ENCODE results near the gene EFCAB5. TPM values are rescaled to one million over a fixed set of nuclear protein-coding genes. Genes with fewer than 3 reads are reported as not detected.
A peak's percentile ranks its signal among the peaks of the same experiment; 100 is the strongest.
"Not testable (repeated sequence)": the region's sequence is repeated elsewhere in the genome, so short reads cannot be mapped to it uniquely, and the experiment has no call there.

Gene EFCAB5
- total RNA-seq, 1 donor from 2014 or later, result 0.71 TPM

DNA sequence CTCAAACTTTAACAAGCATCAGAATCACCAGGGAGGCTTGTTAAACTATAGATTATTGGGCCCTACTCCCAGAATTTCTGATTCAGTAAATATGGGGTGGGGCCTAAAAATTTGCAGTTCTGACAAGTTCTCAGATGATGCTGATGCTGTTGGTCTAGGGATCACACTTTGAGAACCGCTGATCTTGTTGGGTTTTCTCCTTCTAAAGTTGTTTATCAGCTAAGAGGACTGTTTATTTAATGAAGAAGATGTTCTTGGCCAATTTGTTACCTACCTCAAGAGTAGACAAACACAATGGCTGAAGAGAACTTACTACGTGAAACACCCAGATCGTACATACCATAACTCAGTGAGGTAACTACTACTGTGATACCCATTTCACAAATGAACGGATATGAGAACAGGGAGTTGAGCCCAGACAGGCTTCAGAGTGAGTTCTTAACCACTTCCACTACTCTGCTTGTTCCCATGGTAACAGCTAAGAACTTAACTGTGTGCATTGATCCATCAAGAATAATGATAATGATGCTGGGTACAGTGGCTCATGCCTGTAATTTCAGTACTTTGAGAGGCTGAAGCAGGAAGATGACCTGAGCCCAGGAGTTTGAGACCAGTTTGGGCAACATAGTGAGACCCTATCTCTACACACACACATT lies 89.9 kb downstream of the EFCAB5 start:
- H3K79me2 ChIP-seq (ENCODE audit: low read depth), result no peaks in the 10 kb centered on the region
- H3F3A ChIP-seq (ENCODE audit: low read depth), result no peaks in the 10 kb centered on the region
- H3K27ac ChIP-seq, result no peak overlapping the region
- no peaks in the 10 kb centered on the region for H3K36me3 Mint-ChIP-seq
- H3K4me2 ChIP-seq, result no peak overlapping the region
- H3K9me3 Mint-ChIP-seq, result peaks cover 2% of the 10 kb centered on the region
- H3K9me3 ChIP-seq (ENCODE audit: low read depth), result no peaks in the 10 kb centered on the region
- H3K27me3 Mint-ChIP-seq (ENCODE audit: insufficient read depth, low read depth), result no peaks in the 10 kb centered on the region
- H3K4me3 Mint-ChIP-seq, result no peak overlapping the region
- DNase-seq (ENCODE audit: low spot score), result no peak
- TF ChIP-seq EZH2phosphoT487 (IDR thresholded peaks at IDR 0.05) (no peak), EZH2 (IDR thresholded peaks at IDR 0.05) (no peak)
- TF ChIP-seq, protein P1, sequence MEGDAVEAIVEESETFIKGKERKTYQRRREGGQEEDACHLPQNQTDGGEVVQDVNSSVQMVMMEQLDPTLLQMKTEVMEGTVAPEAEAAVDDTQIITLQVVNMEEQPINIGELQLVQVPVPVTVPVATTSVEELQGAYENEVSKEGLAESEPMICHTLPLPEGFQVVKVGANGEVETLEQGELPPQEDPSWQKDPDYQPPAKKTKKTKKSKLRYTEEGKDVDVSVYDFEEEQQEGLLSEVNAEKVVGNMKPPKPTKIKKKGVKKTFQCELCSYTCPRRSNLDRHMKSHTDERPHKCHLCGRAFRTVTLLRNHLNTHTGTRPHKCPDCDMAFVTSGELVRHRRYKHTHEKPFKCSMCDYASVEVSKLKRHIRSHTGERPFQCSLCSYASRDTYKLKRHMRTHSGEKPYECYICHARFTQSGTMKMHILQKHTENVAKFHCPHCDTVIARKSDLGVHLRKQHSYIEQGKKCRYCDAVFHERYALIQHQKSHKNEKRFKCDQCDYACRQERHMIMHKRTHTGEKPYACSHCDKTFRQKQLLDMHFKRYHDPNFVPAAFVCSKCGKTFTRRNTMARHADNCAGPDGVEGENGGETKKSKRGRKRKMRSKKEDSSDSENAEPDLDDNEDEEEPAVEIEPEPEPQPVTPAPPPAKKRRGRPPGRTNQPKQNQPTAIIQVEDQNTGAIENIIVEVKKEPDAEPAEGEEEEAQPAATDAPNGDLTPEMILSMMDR (IDR thresholded peaks at IDR 0.05), result no peak
- no peak overlapping the region for H3K4me3 ChIP-seq
- peaks cover 2% of the 10 kb centered on the region for H3K4me1 Mint-ChIP-seq
- no peaks in the 10 kb centered on the region for H3K27me3 ChIP-seq
- no peak overlapping the region for H3K9ac ChIP-seq
- no peaks in the 10 kb centered on the region for H3K36me3 ChIP-seq
- no peaks in the 10 kb centered on the region for H4K20me1 ChIP-seq (ENCODE audit: low read depth)
- H3K4me1 ChIP-seq, result no peaks in the 10 kb centered on the region
- no peak overlapping the region for H2AFZ ChIP-seq (replicated peaks)
- H3K27ac Mint-ChIP-seq, result no peak overlapping the region

DNA sequence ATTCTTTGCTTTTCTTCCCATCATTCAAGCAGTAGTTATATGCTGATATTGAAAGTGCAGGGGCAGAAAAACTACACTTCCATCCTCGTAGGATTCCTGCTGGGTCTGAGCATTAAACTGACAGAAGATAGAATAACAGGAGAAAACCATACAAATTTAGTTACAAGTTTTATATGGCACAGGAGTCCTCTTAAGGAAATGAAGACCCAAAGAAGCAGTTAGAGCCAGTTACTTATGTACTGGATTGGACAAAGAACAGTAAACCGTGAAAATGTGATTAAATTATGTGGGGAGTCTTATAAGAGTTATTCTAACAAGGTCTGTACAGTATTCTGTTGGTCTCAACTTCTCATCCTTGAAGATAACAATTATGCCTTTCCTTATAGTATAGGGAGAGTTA lies 93.9 kb downstream of the EFCAB5 start:
- no peaks in the 10 kb centered on the region for H3K27me3 Mint-ChIP-seq (ENCODE audit: insufficient read depth, low read depth)
- no peaks in the 10 kb centered on the region for H3K36me3 Mint-ChIP-seq
- no peaks in the 10 kb centered on the region for H4K20me1 ChIP-seq (ENCODE audit: low read depth)
- no peak overlapping the region for H3K4me3 Mint-ChIP-seq
- H3F3A ChIP-seq (ENCODE audit: low read depth), result no peaks in the 10 kb centered on the region
- no peaks in the 10 kb centered on the region for H3K79me2 ChIP-seq (ENCODE audit: low read depth)
- H3K27ac ChIP-seq, result no peak overlapping the region
- peaks cover 2% of the 10 kb centered on the region for H3K4me1 Mint-ChIP-seq
- H3K4me2 ChIP-seq, result no peak overlapping the region
- H3K27me3 ChIP-seq, result no peaks in the 10 kb centered on the region
- H3K9me3 Mint-ChIP-seq, result no peaks in the 10 kb centered on the region
- no peak overlapping the region for H3K9ac ChIP-seq
- no peaks in the 10 kb centered on the region for H3K9me3 ChIP-seq (ENCODE audit: low read depth)
- H3K27ac Mint-ChIP-seq, result no peak overlapping the region
- no peak overlapping the region for H2AFZ ChIP-seq (replicated peaks)
- H3K4me3 ChIP-seq, result no peak overlapping the region
- no peaks in the 10 kb centered on the region for H3K4me1 ChIP-seq
- TF ChIP-seq EZH2 (IDR thresholded peaks at IDR 0.05) (no peak), EZH2phosphoT487 (IDR thresholded peaks at IDR 0.05) (no peak)
- TF ChIP-seq, protein P1 (IDR thresholded peaks at IDR 0.05), result no peak
- H3K36me3 ChIP-seq, result no peaks in the 10 kb centered on the region
- no peak for DNase-seq (ENCODE audit: low spot score)

DNA sequence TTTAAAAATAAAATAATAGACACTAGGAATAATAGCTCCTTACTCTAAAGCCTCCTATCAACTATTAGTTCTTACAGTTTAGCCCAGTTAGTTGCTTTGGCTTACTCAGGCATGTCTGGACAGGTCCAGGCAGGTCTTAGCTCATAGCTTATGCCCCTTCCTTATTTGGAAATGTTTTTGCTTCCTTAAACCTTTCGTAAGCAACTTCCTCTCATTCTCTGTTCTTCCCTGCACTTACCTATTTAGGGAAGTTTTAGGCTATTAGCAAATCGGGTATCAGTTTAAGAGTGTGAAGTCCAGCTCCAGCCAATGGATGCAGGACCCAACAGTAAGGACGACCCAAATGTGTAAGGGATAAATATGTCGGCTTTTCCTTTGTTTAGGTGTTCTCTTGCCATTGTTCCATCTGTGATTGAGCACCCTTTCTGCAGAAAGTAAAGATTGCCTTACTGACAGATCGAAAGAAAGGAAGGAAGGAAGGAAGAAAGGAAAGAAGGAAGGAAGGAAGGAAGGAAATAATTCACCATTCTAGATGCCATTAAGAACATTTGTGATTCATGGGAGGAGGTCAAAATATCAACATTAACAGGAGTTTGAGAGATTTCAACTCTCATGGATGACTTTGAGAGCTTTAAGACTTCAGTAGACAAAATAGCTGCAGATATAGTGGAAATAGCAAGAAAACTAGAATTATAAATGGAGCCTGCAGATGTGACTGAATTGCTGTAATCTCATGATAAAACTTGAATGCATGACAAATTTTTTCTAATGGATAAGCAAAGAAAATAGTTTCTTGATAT lies 99.5 kb downstream of the EFCAB5 start:
- not testable (repeated sequence) for H3K36me3 ChIP-seq; H3K9me3 Mint-ChIP-seq; H3K27me3 Mint-ChIP-seq (ENCODE audit: insufficient read depth, low read depth); H4K20me1 ChIP-seq (ENCODE audit: low read depth); H3K27ac Mint-ChIP-seq; H3K4me3 ChIP-seq; H3K4me2 ChIP-seq; H3K27me3 ChIP-seq; H3K4me3 Mint-ChIP-seq; H3K36me3 Mint-ChIP-seq; H3K4me1 Mint-ChIP-seq; DNase-seq (ENCODE audit: low spot score); H3K4me1 ChIP-seq; H3F3A ChIP-seq (ENCODE audit: low read depth); H3K9me3 ChIP-seq (ENCODE audit: low read depth); H3K27ac ChIP-seq; H3K79me2 ChIP-seq (ENCODE audit: low read depth); H3K9ac ChIP-seq
- H2AFZ ChIP-seq (replicated peaks), result peak overlapping the region; percentile 64

DNA sequence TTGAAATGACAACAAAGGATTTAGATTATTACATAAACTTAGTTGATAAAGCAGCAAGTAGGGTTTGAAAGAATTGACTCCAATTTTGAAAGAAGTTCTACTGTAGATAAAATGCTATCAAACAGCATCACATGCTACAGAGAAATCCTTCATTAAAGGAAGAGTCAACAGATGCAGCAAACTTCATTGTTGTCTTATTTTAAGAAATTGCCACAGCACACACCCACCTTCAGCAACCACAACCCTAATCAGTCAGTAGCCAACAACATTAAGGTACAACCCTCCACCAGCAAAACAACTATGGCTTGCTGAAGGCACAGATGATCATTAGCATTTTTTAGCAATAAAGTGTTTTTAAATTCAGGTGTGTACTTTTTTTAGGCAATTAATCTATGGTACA lies 100.1 kb downstream of the EFCAB5 start:
- Histone ChIP-seq H3K9ac (no peak overlapping the region), H2AFZ (replicated peaks) (peak overlapping the region; percentile 64), H3K27me3 (no peaks in the 10 kb centered on the region), H3F3A (ENCODE audit: low read depth) (no peaks in the 10 kb centered on the region), H3K27ac (no peak overlapping the region), H3K79me2 (ENCODE audit: low read depth) (no peaks in the 10 kb centered on the region), H3K9me3 (ENCODE audit: low read depth) (no peaks in the 10 kb centered on the region), H3K4me3 (no peak overlapping the region), H3K4me1 (no peaks in the 10 kb centered on the region), H3K4me2 (no peak overlapping the region), H3K36me3 (no peaks in the 10 kb centered on the region), H4K20me1 (ENCODE audit: low read depth) (no peaks in the 10 kb centered on the region)
- no peaks in the 10 kb centered on the region for H3K27me3 Mint-ChIP-seq (ENCODE audit: insufficient read depth, low read depth)
- DNase-seq (ENCODE audit: low spot score), result no peak
- no peak overlapping the region for H3K4me3 Mint-ChIP-seq
- TF ChIP-seq EZH2 (IDR thresholded peaks at IDR 0.05), result no peak
- TF ChIP-seq EZH2phosphoT487 (IDR thresholded peaks at IDR 0.05), result no peak
- TF ChIP-seq, protein P1 (IDR thresholded peaks at IDR 0.05), result no peak
- no peaks in the 10 kb centered on the region for H3K36me3 Mint-ChIP-seq
- H3K9me3 Mint-ChIP-seq, result no peaks in the 10 kb centered on the region
- H3K4me1 Mint-ChIP-seq, result no peaks in the 10 kb centered on the region
- no peak overlapping the region for H3K27ac Mint-ChIP-seq
